Calu3 (cell line): ENCODE results near the gene TREX2. TPM values are rescaled to one million over a fixed set of nuclear protein-coding genes. Genes with fewer than 3 reads are reported as not detected.

Experiments used
- BruUV-seq: library from RNA; stranded (reverse); fragments of 400-500 nt; replicated peaks from 2 replicates; lab custom pipeline; 2021; lab: Mats Ljungman, UMichigan
- CTCF ChIA-PET: fragments of 300-600 bp; sonication (Branson Sonifier 250); formaldehyde crosslinking; loops from one replicate; lab custom pipeline; 2022; ENCODE audit warnings: antibody characterized with exemption; lab: Charles Lee
- DNase-seq: peaks from one replicate; pipeline ENCODE4 v3.0.0; 2022
- H3K27ac Mint-ChIP-seq: one replicate; pipeline ENCODE4 v1.8.0; 2022; ENCODE audit warnings: mixed read lengths; ENCODE audit not compliant: unreplicated experiment
- H3K27me3 Mint-ChIP-seq: one replicate; pipeline ENCODE4 v1.8.0; 2022; ENCODE audit warnings: mixed read lengths; ENCODE audit not compliant: unreplicated experiment
- H3K36me3 Mint-ChIP-seq: one replicate; pipeline ENCODE4 v1.8.0; 2022; ENCODE audit warnings: mild to moderate bottlenecking, moderate library complexity, mixed read lengths; ENCODE audit not compliant: insufficient read depth, unreplicated experiment
- H3K4me1 Mint-ChIP-seq: one replicate; pipeline ENCODE4 v1.8.0; 2022; ENCODE audit warnings: mild to moderate bottlenecking, low read depth, mixed read lengths; ENCODE audit not compliant: unreplicated experiment
- H3K4me3 Mint-ChIP-seq: one replicate; pipeline ENCODE4 v1.8.0; 2022; ENCODE audit warnings: mild to moderate bottlenecking, low read depth, moderate library complexity, mixed read lengths; ENCODE audit not compliant: unreplicated experiment
- H3K9me3 Mint-ChIP-seq: one replicate; pipeline ENCODE4 v1.8.0; 2022; ENCODE audit warnings: low read depth, mixed read lengths; ENCODE audit not compliant: unreplicated experiment
- CTCF ChIP-seq: fragments of 200-600 bp; IDR thresholded peaks from one replicate; pipeline ENCODE4 v1.8.0; 2022; ENCODE audit warnings: antibody characterized with exemption; ENCODE audit not compliant: unreplicated experiment
- intact Hi-C: fragments of 100-400 bp; cut with micrococcal nuclease; formaldehyde crosslinking; loops from one replicate; pipeline ENCODE4 v1.10.0; 2022; ENCODE audit not compliant: unreplicated experiment
- total RNA-seq: library from RNA; stranded (reverse); gene quantifications from 2 replicates; pipeline ENCODE4 v1.2.3, GENCODE V29; 2022

Gene TREX2
- total RNA-seq, 1 experiment from 2014 or later, result 2.0 TPM

GRCh38 chrX:153471663-153472280, 25.9 kb upstream of the TREX2 start:
- DNase-seq, result no peak
- H3K9me3 Mint-ChIP-seq, result no peaks in the 10 kb centered on the region
- BruUV-seq, result no TSS peak
- intact Hi-C loops, result loop anchor here (1.0 kb wide), 1 partner anchor 36 kb away; no protein-coding TSS in a partner anchor
- H3K27me3 Mint-ChIP-seq, result peaks cover 41% of the 10 kb centered on the region
- TF ChIP-seq CTCF, result no peak
- H3K27ac Mint-ChIP-seq, result no peak overlapping the region
- no peak overlapping the region for H3K4me3 Mint-ChIP-seq
- CTCF ChIA-PET, result interaction anchor here (0.5 kb wide), 1 partner anchor 15 kb away, joined by 3 read pairs; no protein-coding TSS in a partner anchor
- no peaks in the 10 kb centered on the region for H3K4me1 Mint-ChIP-seq
- peaks cover 13% of the 10 kb centered on the region for H3K36me3 Mint-ChIP-seq

GRCh38 chrX:153470411-153471363, 24.8 kb upstream of the TREX2 start, which contains the start of gene HAUS7:
Gene HAUS7 (minus strand): TSS chrX:153470576. CDS start chrX:153470557, 19 bp downstream.
- TF ChIP-seq CTCF, result peak; percentile 47
- BruUV-seq, result no TSS peak
- Mint-ChIP-seq H3K4me3 (peak within 1 kb of the TSS; percentile 73), H3K9me3 (no peaks in the 10 kb centered on the region), H3K36me3 (peaks cover 13% of the 10 kb centered on the region), H3K27ac (peak within 1 kb of the TSS; percentile 23), H3K4me1 (no peaks in the 10 kb centered on the region), H3K27me3 (peaks cover 30% of the 10 kb centered on the region)
- intact Hi-C loops, result loop anchor here (1.0 kb wide), 1 partner anchor 37 kb away; no protein-coding TSS in a partner anchor
- CTCF ChIA-PET, result interaction anchor here (0.6 to 1.0 kb wide), 5 partner anchors 10 to 197 kb away, joined by 3 to 4 read pairs (median 3); no protein-coding TSS in a partner anchor
- peak; percentile 89 for DNase-seq

GRCh38 chrX:153469811-153470410, 24.1 kb upstream of the TREX2 start:
- Mint-ChIP-seq H3K9me3 (no peaks in the 10 kb centered on the region), H3K4me1 (no peaks in the 10 kb centered on the region), H3K27me3 (peaks cover 22% of the 10 kb centered on the region), H3K4me3 (peak overlapping the region; percentile 73), H3K36me3 (peaks cover 13% of the 10 kb centered on the region), H3K27ac (peak overlapping the region; percentile 23)
- BruUV-seq, result TSS peak; percentile 50
- CTCF ChIA-PET, result interaction anchor here (0.6 to 1.0 kb wide), 2 partner anchors 9 to 14 kb away, joined by 3 to 4 read pairs; no protein-coding TSS in a partner anchor
- intact Hi-C loops, result no loop called here
- peak; percentile 36 for DNase-seq
- TF ChIP-seq CTCF, result peak; percentile 23

GRCh38 chrX:153468008-153468580, 22.2 kb upstream of the TREX2 start:
- H3K9me3 Mint-ChIP-seq, result no peaks in the 10 kb centered on the region
- no peaks in the 10 kb centered on the region for H3K4me1 Mint-ChIP-seq
- peaks cover 22% of the 10 kb centered on the region for H3K36me3 Mint-ChIP-seq
- no peak overlapping the region for H3K4me3 Mint-ChIP-seq
- BruUV-seq, result no TSS peak
- CTCF ChIA-PET, result no interaction called here
- DNase-seq, result no peak
- intact Hi-C loops, result no loop called here
- TF ChIP-seq CTCF, result no peak
- no peak overlapping the region for H3K27ac Mint-ChIP-seq
- H3K27me3 Mint-ChIP-seq, result peaks cover 4% of the 10 kb centered on the region
